CD14-positive monocyte (primary cell): ENCODE results near the gene MAP2K6. TPM values are rescaled to one million over a fixed set of nuclear protein-coding genes. Genes with fewer than 3 reads are reported as not detected.

Experiments used
- DNase-seq, 3 donors: peaks; one replicate each; pipeline ENCODE4 v3.0.0-alpha.2; 2011 to 2022
- H2AFZ ChIP-seq: 2 replicates; pipeline ENCODE4 v1.6.0; 2012; ENCODE audit warnings: mild to moderate bottlenecking, low read depth, low read length, inconsistent platforms; ENCODE audit not compliant: insufficient read depth, poor library complexity, severe bottlenecking
- H3K27ac ChIP-seq, 2 donors: 1 replicate in 1 of 2; 2 replicates in 1 of 2; pipeline ENCODE4 v1.5.1; 2012 to 2013; ENCODE audit warnings: low read length in 2 of 2, control low read depth in 1 of 2, inconsistent platforms in 1 of 2, low read depth in 1 of 2, mild to moderate bottlenecking in 1 of 2
- H3K27me3 ChIP-seq, 2 donors: one replicate each; pipeline versions ENCODE4 v1.6.0 to v1.6.1; 2011 to 2013; ENCODE audit warnings: low read length in 2 of 2; ENCODE audit not compliant: control insufficient read depth in 2 of 2, insufficient read depth in 2 of 2
- H3K36me3 ChIP-seq, 2 donors: replicated peaks in 1 of 2; 1 replicate in 1 of 2; 2 replicates in 1 of 2; pipeline versions ENCODE4 v1.5.1 to v1.6.1; 2012 to 2013; ENCODE audit warnings: low read length in 2 of 2, control low read depth in 1 of 2, inconsistent platforms in 1 of 2, mild to moderate bottlenecking in 1 of 2; ENCODE audit not compliant: insufficient read depth in 2 of 2, control insufficient read depth in 1 of 2
- H3K4me1 ChIP-seq, 2 donors: 1 replicate in 1 of 2; 2 replicates in 1 of 2; pipeline versions ENCODE4 v1.5.1 to v1.6.1; 2012 to 2013; ENCODE audit warnings: low read length in 2 of 2, control low read depth in 1 of 2, inconsistent platforms in 1 of 2, mild to moderate bottlenecking in 1 of 2, moderate library complexity in 1 of 2; ENCODE audit not compliant: insufficient read depth in 2 of 2, control insufficient read depth in 1 of 2
- H3K4me2 ChIP-seq: replicated peaks from 2 replicates; pipeline ENCODE3; 2012; ENCODE audit warnings: low read length, moderate library complexity, mild to moderate bottlenecking; ENCODE audit not compliant: poor library complexity, severe bottlenecking; ENCODE audit errors: extremely low read depth
- H3K4me3 ChIP-seq, 3 experiments: fragments of 200-600 bp in 1 of 3; sonication (generic) in 1 of 3; replicated peaks in 1 of 3; 1 replicate in 2 of 3; 2 replicates in 1 of 3; pipeline ENCODE4 v1.5.1; 2011 to 2013; ENCODE audit warnings: low read length in 3 of 3, mild to moderate bottlenecking in 3 of 3, control low read depth in 2 of 3, low read depth in 2 of 3, inconsistent platforms in 1 of 3, moderate library complexity in 1 of 3
- H3K79me2 ChIP-seq: 2 replicates; pipeline ENCODE4 v1.6.0; 2012; ENCODE audit warnings: mild to moderate bottlenecking, control low read depth, inconsistent platforms, low read length, moderate library complexity; ENCODE audit not compliant: insufficient read depth
- H3K9ac ChIP-seq: 2 replicates; pipeline ENCODE4 v1.6.0; 2017; ENCODE audit warnings: low read length, mild to moderate bottlenecking; ENCODE audit not compliant: insufficient read depth, poor library complexity, severe bottlenecking
- H3K9me3 ChIP-seq, 2 donors: replicated peaks in 1 of 2; 1 replicate in 1 of 2; 2 replicates in 1 of 2; pipeline versions ENCODE4 v1.5.1 to v1.6.1; 2012 to 2013; ENCODE audit warnings: low read length in 2 of 2, control low read depth in 1 of 2; ENCODE audit not compliant: control insufficient read depth in 1 of 2, insufficient read depth in 1 of 2
- H4K20me1 ChIP-seq: 2 replicates; pipeline ENCODE4 v1.6.0; 2012; ENCODE audit warnings: mild to moderate bottlenecking, low read length, control low read depth, moderate library complexity; ENCODE audit not compliant: insufficient read depth
- H3K27ac Mint-ChIP-seq, 7 donors: one replicate each; pipeline ENCODE4 v1.8.0; 2020; ENCODE audit warnings: mild to moderate bottlenecking in 7 of 7, mixed read lengths in 7 of 7, moderate library complexity in 6 of 7, inconsistent platforms in 2 of 7
- H3K27me3 Mint-ChIP-seq, 3 donors: one replicate each; pipeline ENCODE4 v1.8.0; 2021 to 2022; ENCODE audit warnings: low read depth in 3 of 3, mild to moderate bottlenecking in 3 of 3, mixed read lengths in 3 of 3, moderate library complexity in 3 of 3, inconsistent platforms in 1 of 3
- H3K36me3 Mint-ChIP-seq, 2 donors: one replicate each; pipeline ENCODE4 v1.8.0; 2020; ENCODE audit warnings: mixed read lengths in 2 of 2, inconsistent platforms in 1 of 2, mild to moderate bottlenecking in 1 of 2
- H3K4me1 Mint-ChIP-seq: one replicate; pipeline ENCODE4 v1.8.0; 2020; ENCODE audit warnings: mild to moderate bottlenecking, mixed read lengths
- H3K4me3 Mint-ChIP-seq, 2 donors: one replicate each; pipeline ENCODE4 v1.8.0; 2020; ENCODE audit warnings: mild to moderate bottlenecking in 2 of 2, mixed read lengths in 2 of 2, moderate library complexity in 1 of 2
- H3K9me3 Mint-ChIP-seq, 7 donors: one replicate each; pipeline ENCODE4 v1.8.0; 2020 to 2022; ENCODE audit warnings: mixed read lengths in 7 of 7, mild to moderate bottlenecking in 6 of 7, moderate library complexity in 6 of 7, inconsistent platforms in 2 of 7
- CTCF ChIP-seq: fragments of 200-600 bp; IDR thresholded peaks from one replicate; pipeline ENCODE4 v1.8.0; 2022; ENCODE audit warnings: antibody characterized with exemption, mild to moderate bottlenecking
- WGBS: methylation state at CpG from one replicate; pipeline ENCODE4 v1.1.5; 2013; ENCODE audit warnings: missing lambda C conversion rate; ENCODE audit not compliant: insufficient coverage; 5-methylcytosine and 5-hydroxymethylcytosine counted together
- intact Hi-C, 2 donors: fragments of 100-400 bp; cut with micrococcal nuclease; formaldehyde crosslinking; loops; one replicate each; pipeline versions ENCODE4 v1.15.0 to v1.15.1; 2023
- polyA plus RNA-seq, 3 donors: library from polyadenylated mRNA; depleted of rRNA in 1 of 3; unstranded in 2 of 3; stranded (reverse) in 1 of 3; fragments of 300-500 nt in 2 of 3; fragments of >200 nt in 1 of 3; fragmentation: Illumina TruSeq in 2 of 3; gene quantifications; 1 replicate in 2 of 3; 2 replicates in 1 of 3; pipeline ENCODE4 v1.2.3, GENCODE V29; 2012 to 2021

MAP2K6 gene
- polyA plus RNA-seq, 3 donors = 13.5 to 28.9 (median 18.5) TPM

- H3K79me2 ChIP-seq = no peaks in the 10 kb centered on the region
- Mint-ChIP-seq H3K27me3 (no peaks in the 10 kb centered on the region), H3K4me1 (peaks cover 4% of the 10 kb centered on the region), H3K27ac (no peak overlapping the region), H3K36me3 (no peaks in the 10 kb centered on the region), H3K9me3 (peaks cover 0 to 4% (median 0%) of the 10 kb centered on the region in 7 donors), H3K4me3 (no peak overlapping the region)
- no peak overlapping the region for H3K4me3 ChIP-seq
- peak; percentile 1 to 27 (median 1) for DNase-seq
- no peaks in the 10 kb centered on the region for H3K9me3 ChIP-seq
- no peak overlapping the region for H3K4me2 ChIP-seq
- H3K27me3 ChIP-seq = no peaks in the 10 kb centered on the region
- 100% methylated on average over 3 of the region's 7 CpGs for WGBS
- no peak for TF ChIP-seq CTCF
- no peak overlapping the region for H3K27ac ChIP-seq
- H4K20me1 ChIP-seq = no peaks in the 10 kb centered on the region
- H3K9ac ChIP-seq = no peak overlapping the region
- H3K4me1 ChIP-seq = no peaks in the 10 kb centered on the region
- intact Hi-C loops = no loop called here
- H2AFZ ChIP-seq = no peak overlapping the region
- no peaks in the 10 kb centered on the region for H3K36me3 ChIP-seq
Observed at GRCh38 chr17:69597898-69598692, 183.6 kb downstream of the MAP2K6 start.

GRCh38 chr17:69602972-69603371, 188.5 kb downstream of the MAP2K6 start:
- H3K9ac ChIP-seq = no peak overlapping the region
- peaks cover 18% of the 10 kb centered on the region for H3K4me1 Mint-ChIP-seq
- no peak overlapping the region for H3K4me3 ChIP-seq
- WGBS = 62% methylated on average over 3 of the region's 5 CpGs
- DNase-seq = no peak
- H3K4me1 ChIP-seq = peaks cover 16 to 17% of the 10 kb centered on the region in 2 donors
- H3K4me3 Mint-ChIP-seq = no peak overlapping the region
- H3K9me3 Mint-ChIP-seq = peaks cover 0 to 2% (median 0%) of the 10 kb centered on the region in 7 donors
- no peaks in the 10 kb centered on the region for H3K79me2 ChIP-seq
- no peaks in the 10 kb centered on the region for H3K36me3 ChIP-seq
- no peak overlapping the region for H3K27ac Mint-ChIP-seq
- H3K36me3 Mint-ChIP-seq = no peaks in the 10 kb centered on the region
- no peaks in the 10 kb centered on the region for H3K9me3 ChIP-seq
- no peaks in the 10 kb centered on the region for H3K27me3 ChIP-seq
- no peak for TF ChIP-seq CTCF
- no peaks in the 10 kb centered on the region for H4K20me1 ChIP-seq
- intact Hi-C loops = loop anchor here in 1 of 2 donors (10.0 kb wide), 1 partner anchor 952 kb away; no protein-coding TSS in a partner anchor
- no peaks in the 10 kb centered on the region for H3K27me3 Mint-ChIP-seq
- no peak overlapping the region for H2AFZ ChIP-seq
- H3K27ac ChIP-seq = no peak overlapping the region
- H3K4me2 ChIP-seq = no peak overlapping the region

Other genes starting within 250 kb of the MAP2K6 start
- gene ABCA10, start 185.9 kb upstream of the MAP2K6 start, polyA plus RNA-seq = under 1 TPM in 2 of 3 donors, not detected in 1; 0.08 to 0.13 TPM
- gene ABCA5, start 87.6 kb upstream of the MAP2K6 start, polyA plus RNA-seq = 1 to 10 TPM in 1 of 3 donors, under 1 TPM in 2; 0.50 to 3.1 (median 0.73) TPM